Measurements from ENCODE around the gene COL18A1. TPM values are rescaled to one million over a fixed set of nuclear protein-coding genes. Genes with fewer than 3 reads are reported as not detected.
A peak's percentile ranks its signal among the peaks of the same experiment; 100 is the strongest.
"Not testable (repeated sequence)": the region's sequence is repeated elsewhere in the genome, so short reads cannot be mapped to it uniquely, and the experiment has no call there.

The COL18A1 gene
- total RNA-seq, 1 donor from 2014 or later: 52.6 TPM

DNA sequence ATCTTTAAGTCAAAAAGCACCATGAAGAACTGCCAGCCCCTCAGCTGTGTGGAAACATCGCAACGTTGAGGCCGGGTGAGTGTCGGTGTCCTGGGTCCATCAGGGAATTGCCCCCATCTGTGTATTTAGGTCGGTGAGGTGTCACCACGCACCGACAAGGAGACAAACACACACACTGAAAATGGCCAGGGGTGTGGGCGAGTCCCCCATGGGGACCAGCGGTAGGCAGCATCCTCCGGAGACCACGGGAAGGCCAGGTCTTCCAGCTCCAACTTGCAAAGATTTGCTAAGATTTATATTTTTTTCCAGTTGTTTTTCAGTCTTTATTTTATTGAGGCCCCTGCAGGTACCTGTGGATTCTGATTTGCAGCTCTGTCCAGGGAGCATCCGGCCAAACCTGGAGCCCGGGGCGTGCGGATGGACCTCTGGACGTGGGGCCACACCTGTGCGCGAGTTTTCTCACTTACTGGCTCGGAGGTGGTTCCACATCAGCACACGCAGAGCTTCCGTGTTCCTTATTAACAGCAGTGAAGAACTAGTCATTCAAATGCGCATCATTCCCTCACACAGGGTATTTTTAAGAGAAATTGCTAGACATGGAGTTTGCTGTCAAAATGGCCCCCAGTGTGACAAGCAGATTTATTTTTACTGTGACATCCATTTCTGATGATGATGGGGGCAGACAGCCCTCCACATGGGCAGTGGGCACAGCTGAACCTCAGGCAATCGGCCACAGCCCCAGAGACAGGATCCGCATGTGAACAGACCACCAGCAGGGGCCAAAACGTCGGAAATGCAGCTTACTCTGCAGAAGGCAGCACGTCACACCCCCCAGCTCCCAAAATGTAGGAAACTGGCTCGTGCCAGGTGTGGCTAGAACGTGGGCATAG, 154.5 kb downstream of the COL18A1 start:
- Histone ChIP-seq H3K4me3 (no peak overlapping the region), H3F3A (ENCODE audit: low read depth) (peaks cover 10% of the 10 kb centered on the region), H3K9ac (no peak overlapping the region), H3K27ac (no peak overlapping the region), H3K4me2 (no peak overlapping the region), H4K20me1 (ENCODE audit: low read depth) (no peaks in the 10 kb centered on the region), H3K27me3 (peaks cover 4% of the 10 kb centered on the region), H3K79me2 (ENCODE audit: low read depth) (no peaks in the 10 kb centered on the region), H3K9me3 (ENCODE audit: low read depth) (no peaks in the 10 kb centered on the region), H3K36me3 (no peaks in the 10 kb centered on the region), H2AFZ (replicated peaks) (no peak overlapping the region), H3K4me1 (peaks cover 6% of the 10 kb centered on the region)
- H3K4me1 Mint-ChIP-seq: peaks cover 13% of the 10 kb centered on the region
- peaks cover 3% of the 10 kb centered on the region for H3K36me3 Mint-ChIP-seq
- H3K4me3 Mint-ChIP-seq: no peak overlapping the region
- peaks cover 13% of the 10 kb centered on the region for H3K9me3 Mint-ChIP-seq
- DNase-seq (ENCODE audit: low spot score): no peak
- TF ChIP-seq, protein P1, sequence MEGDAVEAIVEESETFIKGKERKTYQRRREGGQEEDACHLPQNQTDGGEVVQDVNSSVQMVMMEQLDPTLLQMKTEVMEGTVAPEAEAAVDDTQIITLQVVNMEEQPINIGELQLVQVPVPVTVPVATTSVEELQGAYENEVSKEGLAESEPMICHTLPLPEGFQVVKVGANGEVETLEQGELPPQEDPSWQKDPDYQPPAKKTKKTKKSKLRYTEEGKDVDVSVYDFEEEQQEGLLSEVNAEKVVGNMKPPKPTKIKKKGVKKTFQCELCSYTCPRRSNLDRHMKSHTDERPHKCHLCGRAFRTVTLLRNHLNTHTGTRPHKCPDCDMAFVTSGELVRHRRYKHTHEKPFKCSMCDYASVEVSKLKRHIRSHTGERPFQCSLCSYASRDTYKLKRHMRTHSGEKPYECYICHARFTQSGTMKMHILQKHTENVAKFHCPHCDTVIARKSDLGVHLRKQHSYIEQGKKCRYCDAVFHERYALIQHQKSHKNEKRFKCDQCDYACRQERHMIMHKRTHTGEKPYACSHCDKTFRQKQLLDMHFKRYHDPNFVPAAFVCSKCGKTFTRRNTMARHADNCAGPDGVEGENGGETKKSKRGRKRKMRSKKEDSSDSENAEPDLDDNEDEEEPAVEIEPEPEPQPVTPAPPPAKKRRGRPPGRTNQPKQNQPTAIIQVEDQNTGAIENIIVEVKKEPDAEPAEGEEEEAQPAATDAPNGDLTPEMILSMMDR (IDR thresholded peaks at IDR 0.05): no peak
- TF ChIP-seq EZH2 (IDR thresholded peaks at IDR 0.05) (no peak), EZH2phosphoT487 (IDR thresholded peaks at IDR 0.05) (no peak)
- H3K27ac Mint-ChIP-seq: no peak overlapping the region
- H3K27me3 Mint-ChIP-seq (ENCODE audit: insufficient read depth, low read depth): peaks cover 12% of the 10 kb centered on the region

DNA sequence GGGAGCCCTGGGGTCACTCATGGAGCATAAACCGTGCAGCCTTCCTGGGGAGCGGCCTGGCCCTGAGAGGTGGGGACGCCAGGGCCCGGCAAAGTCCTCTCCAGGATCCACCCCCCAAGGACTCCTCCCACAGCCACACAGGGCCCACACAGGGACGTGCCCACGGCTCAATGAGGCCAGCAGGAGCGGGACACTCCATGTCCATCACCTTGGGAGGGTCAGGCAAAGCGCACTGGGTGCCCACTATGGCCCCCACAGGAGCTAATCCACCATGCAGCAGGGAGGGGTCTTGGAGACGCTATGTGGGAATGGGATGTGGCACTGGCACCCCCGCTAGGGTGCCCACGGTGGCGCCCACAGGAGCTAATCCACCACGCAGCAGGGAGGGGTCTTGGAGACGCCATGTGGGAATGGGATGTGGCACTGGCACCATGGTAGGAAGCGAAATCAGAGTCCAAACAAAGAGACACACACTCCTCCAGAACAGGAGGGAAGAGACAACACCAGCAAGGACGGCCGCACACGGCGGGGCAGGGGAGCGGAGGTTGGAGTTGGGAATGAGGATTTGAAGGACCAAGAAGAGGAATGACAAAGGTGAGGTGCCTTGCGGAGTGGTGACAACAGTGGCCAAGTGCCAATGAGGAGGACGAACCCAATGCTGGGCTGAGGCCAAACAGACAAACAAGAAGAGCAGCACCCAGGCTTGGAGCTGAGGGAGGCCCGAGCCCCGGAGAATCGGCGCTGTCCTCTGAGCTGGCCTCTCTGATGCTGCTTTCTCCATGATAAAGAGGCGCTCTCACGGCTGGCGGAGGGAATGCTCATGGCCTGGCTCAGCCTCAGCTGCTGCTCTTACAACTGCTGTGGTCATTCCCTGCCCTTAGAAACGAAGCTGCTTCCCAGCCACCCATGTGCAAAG, 155.4 kb downstream of the COL18A1 start:
- no peak for DNase-seq (ENCODE audit: low spot score)
- no peak overlapping the region for H3K4me3 ChIP-seq
- no peak overlapping the region for H3K9ac ChIP-seq
- peaks cover 12% of the 10 kb centered on the region for H3K27me3 Mint-ChIP-seq (ENCODE audit: insufficient read depth, low read depth)
- no peak overlapping the region for H3K27ac ChIP-seq
- H3K9me3 Mint-ChIP-seq: peaks cover 16% of the 10 kb centered on the region
- H3K27ac Mint-ChIP-seq: no peak overlapping the region
- peak overlapping the region; percentile 6 for H3K4me2 ChIP-seq
- no peak for TF ChIP-seq EZH2 (IDR thresholded peaks at IDR 0.05)
- TF ChIP-seq, protein P1 (IDR thresholded peaks at IDR 0.05): no peak
- no peak for TF ChIP-seq EZH2phosphoT487 (IDR thresholded peaks at IDR 0.05)
- H3F3A ChIP-seq (ENCODE audit: low read depth): peaks cover 6% of the 10 kb centered on the region
- H3K36me3 ChIP-seq: no peaks in the 10 kb centered on the region
- peaks cover 3% of the 10 kb centered on the region for H3K36me3 Mint-ChIP-seq
- no peak overlapping the region for H2AFZ ChIP-seq (replicated peaks)
- H4K20me1 ChIP-seq (ENCODE audit: low read depth): no peaks in the 10 kb centered on the region
- no peaks in the 10 kb centered on the region for H3K27me3 ChIP-seq
- no peak overlapping the region for H3K4me3 Mint-ChIP-seq
- H3K4me1 Mint-ChIP-seq: peaks cover 9% of the 10 kb centered on the region
- H3K9me3 ChIP-seq (ENCODE audit: low read depth): no peaks in the 10 kb centered on the region
- H3K79me2 ChIP-seq (ENCODE audit: low read depth): no peaks in the 10 kb centered on the region
- H3K4me1 ChIP-seq: peaks cover 6% of the 10 kb centered on the region

DNA sequence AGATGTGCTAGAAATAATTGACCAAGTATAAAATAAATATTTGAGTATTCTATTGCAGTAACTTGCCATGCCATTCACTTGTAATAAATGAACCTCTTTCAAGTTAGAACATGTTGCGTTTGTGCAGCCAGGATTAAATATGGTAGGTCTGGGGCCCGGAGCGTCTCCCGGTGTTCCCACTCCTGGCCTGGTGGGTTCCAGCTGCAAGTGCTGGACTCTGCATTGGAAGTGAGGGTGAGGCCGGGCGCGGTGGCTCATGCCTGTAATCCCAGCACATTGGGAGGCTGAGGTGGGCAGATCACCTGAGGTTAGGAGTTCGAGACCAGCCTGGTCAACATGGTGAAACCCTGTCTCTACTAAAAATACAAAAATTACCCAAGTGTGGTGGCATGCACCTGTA, 156.3 kb downstream of the COL18A1 start:
- not testable (repeated sequence) for H3K9ac ChIP-seq; H3K4me3 Mint-ChIP-seq; H3K36me3 Mint-ChIP-seq; H3K27me3 ChIP-seq; H3K4me2 ChIP-seq; DNase-seq (ENCODE audit: low spot score); H3K36me3 ChIP-seq; H2AFZ ChIP-seq (replicated peaks); H3K4me1 Mint-ChIP-seq; H3F3A ChIP-seq (ENCODE audit: low read depth); H3K79me2 ChIP-seq (ENCODE audit: low read depth); H3K27ac Mint-ChIP-seq; H3K4me1 ChIP-seq; H3K4me3 ChIP-seq; H3K27ac ChIP-seq; H4K20me1 ChIP-seq (ENCODE audit: low read depth); H3K9me3 ChIP-seq (ENCODE audit: low read depth)
- Mint-ChIP-seq H3K27me3 (ENCODE audit: insufficient read depth, low read depth) (peaks cover 12% of the 10 kb centered on the region), H3K9me3 (peaks cover 16% of the 10 kb centered on the region)
